Measurements from ENCODE around the gene FRMD3. TPM values are rescaled to one million over a fixed set of nuclear protein-coding genes. Genes with fewer than 3 reads are reported as not detected.
A peak's percentile ranks its signal among the peaks of the same experiment; 100 is the strongest.

Gene FRMD3
- total RNA-seq, 1 experiment from 2014 or later = 2.4 TPM

DNA sequence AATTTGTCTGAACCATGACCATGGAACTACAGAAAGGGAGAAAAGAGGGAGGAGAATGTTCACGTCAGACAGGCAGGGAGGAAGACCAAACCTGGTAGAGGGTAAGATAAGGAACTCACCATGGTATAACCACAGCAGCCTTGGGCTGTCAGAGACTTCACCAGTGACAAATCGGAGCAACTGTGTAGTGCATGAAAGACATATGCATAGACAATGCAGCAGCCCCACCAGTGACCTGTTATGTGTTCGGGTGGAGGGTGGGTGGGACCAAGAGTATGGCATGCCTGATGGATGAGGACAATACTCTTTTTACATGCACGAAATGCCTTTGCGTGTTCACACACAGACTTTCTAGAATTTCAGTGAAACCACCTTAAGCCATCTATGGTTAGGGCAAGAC, 253.5 kb downstream of the FRMD3 start:
- no peak for DNase-seq (ENCODE audit: low read depth)

- no peak for DNase-seq (ENCODE audit: low read depth)
Measured at GRCh38 chr9:83283528-83283927, 254.7 kb downstream of the FRMD3 start.

GRCh38 chr9:83281306-83282255, 256.6 kb downstream of the FRMD3 start:
- DNase-seq (ENCODE audit: low read depth) = peak; percentile 75

DNA sequence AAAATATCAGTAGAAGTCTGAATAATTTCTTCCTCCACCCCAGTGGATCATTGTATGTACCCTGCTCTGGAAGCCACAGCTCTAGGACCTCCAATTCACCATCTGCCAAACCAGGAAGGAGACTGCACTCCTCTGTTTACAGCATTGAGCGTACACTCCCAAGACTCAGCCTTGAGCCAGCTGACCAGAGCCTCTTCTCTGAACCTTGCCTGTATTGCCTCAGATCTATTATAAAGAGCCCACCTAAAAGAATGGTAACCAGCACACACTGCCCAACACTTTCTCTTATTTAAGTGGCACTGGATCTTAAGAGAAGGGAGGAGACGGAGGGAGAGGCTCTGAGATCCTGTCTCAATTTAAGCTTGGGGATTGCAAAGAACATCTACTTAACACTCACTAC, 257.4 kb downstream of the FRMD3 start:
- DNase-seq (ENCODE audit: low read depth) = no peak

GRCh38 chr9:83280268-83280667, 257.9 kb downstream of the FRMD3 start:
- peak; percentile 60 for DNase-seq (ENCODE audit: low read depth)

DNA sequence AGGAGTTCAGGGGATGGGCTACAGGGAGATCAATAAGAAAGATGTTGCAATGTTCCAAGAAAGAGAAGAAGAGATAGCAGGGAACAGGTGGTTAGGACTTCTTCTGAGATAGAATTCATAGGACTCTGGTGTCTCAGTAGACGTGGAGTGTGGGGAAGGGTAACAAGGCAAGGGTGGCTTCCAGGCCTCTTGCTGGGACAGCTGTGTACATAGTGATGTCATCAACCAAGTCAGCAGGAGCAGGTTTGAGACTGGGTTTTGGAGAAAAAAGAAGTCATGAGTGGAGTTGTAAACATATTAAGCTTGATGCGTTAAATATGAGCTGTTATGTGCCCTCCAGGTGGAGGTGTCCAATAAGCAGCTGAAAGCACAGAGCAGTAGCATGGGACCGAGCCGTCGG, 263.4 kb downstream of the FRMD3 start:
- DNase-seq (ENCODE audit: low read depth) = no peak

- DNase-seq (ENCODE audit: low read depth) = no peak
Measured at GRCh38 chr9:83271665-83272071, 266.5 kb downstream of the FRMD3 start.

GRCh38 chr9:83270116-83270515, 268.1 kb downstream of the FRMD3 start:
- no peak for DNase-seq (ENCODE audit: low read depth)

DNA sequence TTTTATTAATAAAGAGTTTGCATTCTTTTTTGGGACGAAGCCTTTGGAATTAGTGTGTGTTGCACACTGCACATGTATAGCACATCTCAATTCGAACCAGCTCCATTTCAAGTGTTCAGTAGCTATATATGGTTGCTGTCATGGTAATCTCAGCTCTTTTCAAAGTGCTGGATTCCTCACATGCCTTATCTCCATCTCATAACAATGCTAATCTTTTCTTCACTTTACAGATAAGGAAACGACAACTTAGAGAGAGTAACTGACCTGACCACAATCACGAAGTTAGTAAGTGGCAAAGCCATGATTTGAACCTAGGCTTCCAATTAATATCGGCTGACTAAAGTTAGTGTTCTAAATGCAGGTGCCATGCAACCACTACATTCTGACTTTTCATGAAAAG, 270.5 kb downstream of the FRMD3 start:
- DNase-seq (ENCODE audit: low read depth) = no peak

DNA sequence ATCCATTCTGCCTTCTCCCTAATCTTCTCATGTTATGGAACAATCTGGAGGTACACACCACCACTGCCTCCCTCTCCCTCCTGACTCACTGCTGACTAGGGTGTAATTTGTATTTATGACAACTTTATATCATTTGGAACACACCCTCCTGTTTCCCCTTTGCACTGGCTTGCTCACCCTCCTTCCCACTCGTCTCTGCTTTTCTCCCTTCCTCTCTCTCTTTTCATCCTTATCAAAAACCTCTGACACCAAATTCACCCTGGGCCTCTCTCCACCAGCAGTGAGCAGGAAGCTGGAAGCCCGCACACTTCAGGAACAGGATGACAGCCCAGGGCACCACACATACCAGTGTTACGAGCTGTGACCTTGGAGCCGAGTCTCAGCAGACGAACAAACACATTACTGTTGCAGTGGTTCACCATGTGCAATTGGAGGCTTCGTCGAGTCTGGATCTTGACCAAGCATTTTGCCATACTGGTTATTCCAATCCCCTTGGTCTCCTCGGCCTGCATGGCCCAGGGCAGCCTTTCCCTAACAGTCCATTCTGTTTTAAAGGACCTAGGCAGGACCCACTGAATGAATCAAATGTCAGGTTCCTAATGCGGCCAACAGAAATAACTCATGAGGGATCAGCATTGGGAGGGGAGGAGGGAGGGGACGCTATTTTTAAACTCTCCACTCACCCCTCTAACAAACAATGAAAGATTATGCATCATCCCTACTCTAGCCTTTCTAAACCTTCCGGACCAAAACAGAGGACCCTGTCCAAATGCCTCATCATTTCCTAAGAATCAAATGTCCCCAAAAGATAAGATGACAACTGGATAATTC, 271.3 kb downstream of the FRMD3 start:
- DNase-seq (ENCODE audit: low read depth) = peak; percentile 49

GRCh38 chr9:83266331-83266665, 271.9 kb downstream of the FRMD3 start:
- DNase-seq (ENCODE audit: low read depth) = no peak

GRCh38 chr9:83264315-83264714, 273.9 kb downstream of the FRMD3 start:
- no peak for DNase-seq (ENCODE audit: low read depth)

DNA sequence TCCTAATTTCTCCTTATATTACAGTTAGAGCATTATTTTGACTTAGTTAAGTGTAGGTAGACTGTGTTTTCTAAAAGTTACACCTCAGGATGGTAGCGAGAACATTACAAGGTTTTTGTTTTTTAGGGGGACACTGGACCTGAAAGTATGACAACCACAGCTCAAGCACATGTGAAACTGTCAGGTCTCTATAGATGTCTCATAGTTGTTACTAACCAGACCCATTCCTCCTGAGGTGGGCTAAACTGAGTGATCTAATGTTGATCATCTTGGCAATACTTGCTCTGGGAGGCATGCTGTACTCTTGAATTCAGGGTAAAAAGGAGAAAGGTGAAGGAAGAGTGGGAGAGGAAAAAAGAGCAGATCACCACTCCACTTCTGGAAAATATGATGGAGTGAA, 278.6 kb downstream of the FRMD3 start:
- DNase-seq (ENCODE audit: low read depth) = no peak

- DNase-seq (ENCODE audit: low read depth) = no peak
Measured at GRCh38 chr9:83257937-83258891, 280.0 kb downstream of the FRMD3 start.

- no peak for DNase-seq (ENCODE audit: low read depth)
Measured at GRCh38 chr9:83247732-83248131, 290.5 kb downstream of the FRMD3 start.

DNA sequence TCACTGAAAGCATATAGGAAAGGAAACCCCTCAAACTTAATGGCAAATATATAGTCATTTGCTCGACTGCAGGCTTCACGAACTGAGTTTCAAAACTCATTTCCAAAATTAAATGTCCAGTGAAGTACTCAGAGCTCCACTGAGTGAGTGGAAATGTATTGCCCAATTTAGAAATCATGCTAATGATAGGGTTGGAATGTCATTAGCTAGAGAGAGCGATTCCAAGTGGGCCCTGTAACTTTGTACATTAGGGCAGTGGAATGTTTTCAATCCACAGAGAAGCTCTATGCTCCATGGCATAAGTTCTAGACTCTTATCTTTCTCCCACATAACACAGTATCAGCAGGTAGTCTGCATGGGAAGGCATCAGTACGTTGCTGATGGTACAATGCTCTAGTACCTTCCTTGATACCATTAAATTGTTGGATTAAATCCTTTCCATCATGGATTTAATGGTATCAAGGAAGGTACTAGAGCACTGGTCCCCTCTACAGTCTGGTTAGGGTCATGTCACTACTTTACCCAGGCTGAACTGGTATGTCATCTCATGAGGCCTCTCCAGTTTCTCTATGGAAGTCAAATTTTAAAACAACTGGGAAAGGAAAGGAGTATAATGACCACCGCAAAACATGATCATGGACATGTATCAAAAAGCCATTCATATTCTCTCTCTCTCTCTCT, 292.1 kb downstream of the FRMD3 start:
- DNase-seq (ENCODE audit: low read depth) = no peak

GRCh38 chr9:83242066-83242465, 296.1 kb downstream of the FRMD3 start:
- DNase-seq (ENCODE audit: low read depth) = no peak

DNA sequence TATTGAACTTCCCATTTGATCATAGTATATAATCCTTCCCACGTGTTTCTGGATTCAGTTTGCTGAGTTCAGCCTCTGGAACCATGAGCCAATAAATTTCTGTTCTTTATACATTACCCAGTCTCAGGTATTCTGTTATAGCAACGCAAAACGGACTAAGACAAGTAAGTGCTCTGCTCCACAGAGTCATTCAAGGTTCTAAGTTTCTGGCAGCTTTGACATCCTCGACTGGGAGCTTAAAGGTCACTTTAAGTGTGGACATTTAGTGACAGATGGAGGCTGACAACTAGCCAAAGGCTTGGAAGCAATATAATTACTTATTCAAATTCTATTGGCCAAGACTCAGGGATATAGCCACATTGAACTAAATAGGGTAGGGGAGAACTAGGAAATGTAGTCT, 297.5 kb downstream of the FRMD3 start:
- no peak for DNase-seq (ENCODE audit: low read depth)

GRCh38 chr9:83239747-83240146, 298.5 kb downstream of the FRMD3 start:
- DNase-seq (ENCODE audit: low read depth) = no peak

DNA sequence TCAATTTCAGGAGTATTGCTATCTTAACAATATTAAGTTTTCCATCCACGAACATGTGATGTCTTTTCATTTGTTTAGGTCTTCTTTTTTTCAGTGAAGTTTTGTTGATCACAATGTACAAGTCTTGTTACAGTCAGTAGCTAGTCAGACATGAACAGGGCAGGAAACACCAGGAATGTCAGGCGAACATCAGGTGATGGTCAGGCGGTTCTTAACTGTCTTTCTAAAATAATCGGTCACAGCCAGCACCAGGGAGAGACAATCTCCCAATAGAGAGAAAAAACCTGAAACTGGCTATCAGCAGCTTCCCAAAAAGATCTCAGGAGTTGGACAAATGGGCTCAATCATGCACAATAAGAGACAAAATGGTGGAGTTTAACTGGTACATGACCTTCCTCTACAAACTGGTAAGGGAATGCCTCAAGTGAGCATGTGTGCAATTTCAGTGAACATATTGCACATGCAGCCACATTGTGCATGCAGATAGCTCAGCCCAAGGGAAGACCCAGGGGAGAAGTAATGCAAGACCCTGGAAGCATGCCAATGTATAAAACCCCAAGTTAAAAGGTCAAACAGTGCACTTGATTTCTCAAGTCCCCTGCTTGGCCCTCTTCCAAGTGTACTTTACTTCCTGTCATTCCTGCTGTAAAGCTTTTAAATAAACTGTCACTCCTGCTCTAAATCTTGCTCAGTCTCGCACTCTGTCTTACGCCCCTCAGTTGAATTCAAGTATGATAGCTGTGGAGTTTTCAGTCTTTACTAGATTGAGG, 299.1 kb downstream of the FRMD3 start:
- no peak for DNase-seq (ENCODE audit: low read depth)
